ENCODE data around the gene HIRIP3. TPM values are rescaled to one million over a fixed set of nuclear protein-coding genes. Genes with fewer than 3 reads are reported as not detected.

The HIRIP3 gene
- total and polyA plus RNA-seq, 2 experiments from 2014 or later, result 22.2 to 26.7 TPM

DNA sequence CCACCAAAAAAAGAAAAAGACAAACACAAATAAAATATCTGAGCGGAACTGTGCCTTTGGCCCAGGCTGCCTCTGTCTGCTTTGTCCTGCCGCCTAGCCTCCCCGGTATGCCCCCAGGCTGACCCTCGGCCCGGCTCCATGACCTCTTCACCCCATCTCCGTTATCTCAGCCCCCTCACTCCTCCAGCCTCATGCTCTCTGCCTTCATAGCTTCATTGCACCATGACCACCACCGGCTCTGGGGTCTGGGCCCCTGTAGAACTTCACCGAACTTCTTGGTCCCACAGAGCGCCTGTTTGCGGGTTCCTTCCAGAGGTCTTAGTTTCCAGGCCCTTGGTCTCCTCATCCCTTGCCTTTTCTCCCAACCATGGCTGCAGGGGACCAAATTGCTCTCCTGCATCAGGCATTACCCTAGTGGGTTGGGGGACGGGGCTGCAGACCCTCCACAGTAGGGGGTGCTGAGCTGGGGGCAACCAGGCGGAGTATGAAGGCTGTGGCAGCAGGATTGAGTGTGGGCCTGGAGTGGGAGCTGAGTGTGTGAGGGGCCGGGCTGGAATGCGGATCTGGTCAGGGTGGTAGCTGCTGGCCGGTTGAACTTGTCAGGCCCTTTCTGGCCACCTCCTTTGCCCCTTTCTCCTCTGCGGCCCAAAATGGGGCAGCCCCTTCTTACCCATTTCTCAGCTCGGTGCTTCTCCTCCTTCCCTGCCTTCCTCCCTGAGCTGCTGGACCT is 6.9 kb downstream of the HIRIP3 start:
- H3K36me3 ChIP-seq, result peaks cover 52% of the 10 kb centered on the region
- TF ChIP-seq, protein P1, sequence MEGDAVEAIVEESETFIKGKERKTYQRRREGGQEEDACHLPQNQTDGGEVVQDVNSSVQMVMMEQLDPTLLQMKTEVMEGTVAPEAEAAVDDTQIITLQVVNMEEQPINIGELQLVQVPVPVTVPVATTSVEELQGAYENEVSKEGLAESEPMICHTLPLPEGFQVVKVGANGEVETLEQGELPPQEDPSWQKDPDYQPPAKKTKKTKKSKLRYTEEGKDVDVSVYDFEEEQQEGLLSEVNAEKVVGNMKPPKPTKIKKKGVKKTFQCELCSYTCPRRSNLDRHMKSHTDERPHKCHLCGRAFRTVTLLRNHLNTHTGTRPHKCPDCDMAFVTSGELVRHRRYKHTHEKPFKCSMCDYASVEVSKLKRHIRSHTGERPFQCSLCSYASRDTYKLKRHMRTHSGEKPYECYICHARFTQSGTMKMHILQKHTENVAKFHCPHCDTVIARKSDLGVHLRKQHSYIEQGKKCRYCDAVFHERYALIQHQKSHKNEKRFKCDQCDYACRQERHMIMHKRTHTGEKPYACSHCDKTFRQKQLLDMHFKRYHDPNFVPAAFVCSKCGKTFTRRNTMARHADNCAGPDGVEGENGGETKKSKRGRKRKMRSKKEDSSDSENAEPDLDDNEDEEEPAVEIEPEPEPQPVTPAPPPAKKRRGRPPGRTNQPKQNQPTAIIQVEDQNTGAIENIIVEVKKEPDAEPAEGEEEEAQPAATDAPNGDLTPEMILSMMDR (IDR thresholded peaks at IDR 0.05; ENCODE audit: low read depth, low read length), result no peak

DNA sequence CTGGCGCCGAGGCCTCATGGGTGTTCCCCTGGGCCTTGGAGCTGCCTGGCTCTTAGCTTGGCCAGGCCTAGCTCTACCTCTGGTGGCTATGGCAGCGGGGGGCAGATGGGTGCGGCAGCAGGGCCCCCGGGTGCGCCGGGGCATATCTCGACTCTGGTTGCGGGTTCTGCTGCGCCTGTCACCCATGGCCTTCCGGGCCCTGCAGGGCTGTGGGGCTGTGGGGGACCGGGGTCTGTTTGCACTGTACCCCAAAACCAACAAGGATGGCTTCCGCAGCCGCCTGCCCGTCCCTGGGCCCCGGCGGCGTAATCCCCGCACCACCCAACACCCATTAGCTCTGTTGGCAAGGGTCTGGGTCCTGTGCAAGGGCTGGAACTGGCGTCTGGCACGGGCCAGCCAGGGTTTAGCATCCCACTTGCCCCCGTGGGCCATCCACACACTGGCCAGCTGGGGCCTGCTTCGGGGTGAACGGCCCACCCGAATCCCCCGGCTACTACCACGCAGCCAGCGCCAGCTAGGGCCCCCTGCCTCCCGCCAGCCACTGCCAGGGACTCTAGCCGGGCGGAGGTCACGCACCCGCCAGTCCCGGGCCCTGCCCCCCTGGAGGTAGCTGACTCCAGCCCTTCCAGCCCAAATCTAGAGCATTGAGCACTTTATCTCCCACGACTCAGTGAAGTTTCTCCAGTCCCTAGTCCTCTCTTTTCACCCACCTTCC is 7.9 kb downstream of the HIRIP3 start:
- H3K9me3 ChIP-seq (ENCODE audit: low read depth), result no peaks in the 10 kb centered on the region
- H3K4me1 ChIP-seq (ENCODE audit: low read depth), result no peaks in the 10 kb centered on the region
- peaks cover 59% of the 10 kb centered on the region for H3K36me3 ChIP-seq
- H3K27ac ChIP-seq, result no peak overlapping the region
- no peaks in the 10 kb centered on the region for H3K27me3 ChIP-seq
- no peak overlapping the region for H3K4me3 ChIP-seq
- DNase-seq (ENCODE audit: low read depth in 1 of 2, low spot score in 1 of 2), result no peak
- TF ChIP-seq, protein P1 (IDR thresholded peaks at IDR 0.05; ENCODE audit: low read depth, low read length), result no peak

More for the DNA sequence above, 6.9 kb downstream of the HIRIP3 start:
- H3K27ac ChIP-seq, result no peak overlapping the region
- no peaks in the 10 kb centered on the region for H3K27me3 ChIP-seq
- DNase-seq (ENCODE audit: low read depth in 1 of 2, low spot score in 1 of 2), result no peak
- H3K4me1 ChIP-seq (ENCODE audit: low read depth), result no peaks in the 10 kb centered on the region
- no peak overlapping the region for H3K4me3 ChIP-seq
- H3K9me3 ChIP-seq (ENCODE audit: low read depth), result no peaks in the 10 kb centered on the region

DNA sequence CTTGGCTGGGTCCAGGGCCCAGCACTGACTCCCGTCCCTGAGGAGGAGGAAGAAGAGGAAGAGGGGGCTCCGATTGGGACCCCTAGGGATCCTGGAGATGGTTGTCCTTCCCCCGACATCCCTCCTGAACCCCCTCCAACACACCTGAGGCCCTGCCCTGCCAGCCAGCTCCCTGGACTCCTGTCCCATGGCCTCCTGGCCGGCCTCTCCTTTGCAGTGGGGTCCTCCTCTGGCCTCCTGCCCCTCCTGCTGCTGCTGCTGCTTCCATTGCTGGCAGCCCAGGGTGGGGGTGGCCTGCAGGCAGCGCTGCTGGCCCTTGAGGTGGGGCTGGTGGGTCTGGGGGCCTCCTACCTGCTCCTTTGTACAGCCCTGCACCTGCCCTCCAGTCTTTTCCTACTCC is 8.5 kb downstream of the HIRIP3 start:
- Histone ChIP-seq H3K4me3 (no peak overlapping the region), H3K4me1 (ENCODE audit: low read depth) (no peaks in the 10 kb centered on the region), H3K36me3 (peaks cover 63% of the 10 kb centered on the region), H3K27me3 (no peaks in the 10 kb centered on the region), H3K27ac (no peak overlapping the region), H3K9me3 (ENCODE audit: low read depth) (no peaks in the 10 kb centered on the region)
- DNase-seq (ENCODE audit: low read depth in 1 of 2, low spot score in 1 of 2), result no peak
- TF ChIP-seq, protein P1 (IDR thresholded peaks at IDR 0.05; ENCODE audit: low read depth, low read length), result no peak

DNA sequence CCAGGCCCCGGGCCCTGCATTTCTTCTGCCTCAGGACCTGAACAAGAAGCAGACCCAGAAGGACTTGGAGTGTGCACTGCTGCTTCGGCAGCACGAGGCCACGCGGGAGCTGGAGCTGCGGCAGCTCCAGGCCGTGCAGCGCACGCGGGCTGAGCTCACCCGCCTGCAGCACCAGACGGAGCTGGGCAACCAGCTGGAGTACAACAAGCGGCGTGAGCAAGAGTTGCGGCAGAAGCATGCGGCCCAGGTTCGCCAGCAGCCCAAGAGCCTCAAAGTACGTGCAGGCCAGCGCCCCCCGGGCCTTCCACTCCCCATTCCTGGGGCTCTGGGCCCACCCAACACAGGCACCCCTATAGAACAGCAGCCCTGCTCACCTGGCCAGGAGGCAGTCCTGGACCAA is 9.2 kb downstream of the HIRIP3 start:
- H3K9me3 ChIP-seq (ENCODE audit: low read depth), result no peaks in the 10 kb centered on the region
- H3K4me1 ChIP-seq (ENCODE audit: low read depth), result no peaks in the 10 kb centered on the region
- peaks cover 70% of the 10 kb centered on the region for H3K36me3 ChIP-seq
- H3K27me3 ChIP-seq, result no peaks in the 10 kb centered on the region
- H3K27ac ChIP-seq, result no peak overlapping the region
- no peak for DNase-seq (ENCODE audit: low read depth in 1 of 2, low spot score in 1 of 2)
- H3K4me3 ChIP-seq, result no peak overlapping the region
- TF ChIP-seq, protein P1 (IDR thresholded peaks at IDR 0.05; ENCODE audit: low read depth, low read length), result no peak

- Histone ChIP-seq H3K27me3 (no peaks in the 10 kb centered on the region), H3K27ac (no peak overlapping the region), H3K4me3 (no peak overlapping the region), H3K4me1 (ENCODE audit: low read depth) (no peaks in the 10 kb centered on the region), H3K36me3 (peaks cover 71% of the 10 kb centered on the region), H3K9me3 (ENCODE audit: low read depth) (no peaks in the 10 kb centered on the region)
- no peak for DNase-seq (ENCODE audit: low read depth in 1 of 2, low spot score in 1 of 2)
- TF ChIP-seq, protein P1 (IDR thresholded peaks at IDR 0.05; ENCODE audit: low read depth, low read length), result no peak
These were observed 10.1 kb downstream of the HIRIP3 start for GRCh38 chr16:29985271-29985811.
